GM18526 (cell line): Measurements from ENCODE around the gene FAM168A.

Experiments used
- POLR2A ChIP-seq: IDR thresholded peaks from 3 replicates; pipeline ENCODE4 v1.6.1; 2011; ENCODE audit not compliant: insufficient read length; ENCODE audit errors: extremely low read depth

FAM168A gene

GRCh38 chr11:73576185-73576614, 21.7 kb downstream of the FAM168A start:
- TF ChIP-seq POLR2A, result no peak

GRCh38 chr11:73570415-73571114, 27.3 kb downstream of the FAM168A start:
- TF ChIP-seq POLR2A, result no peak

- no peak for TF ChIP-seq POLR2A
Measured at GRCh38 chr11:73566977-73567755, 30.7 kb downstream of the FAM168A start.

DNA sequence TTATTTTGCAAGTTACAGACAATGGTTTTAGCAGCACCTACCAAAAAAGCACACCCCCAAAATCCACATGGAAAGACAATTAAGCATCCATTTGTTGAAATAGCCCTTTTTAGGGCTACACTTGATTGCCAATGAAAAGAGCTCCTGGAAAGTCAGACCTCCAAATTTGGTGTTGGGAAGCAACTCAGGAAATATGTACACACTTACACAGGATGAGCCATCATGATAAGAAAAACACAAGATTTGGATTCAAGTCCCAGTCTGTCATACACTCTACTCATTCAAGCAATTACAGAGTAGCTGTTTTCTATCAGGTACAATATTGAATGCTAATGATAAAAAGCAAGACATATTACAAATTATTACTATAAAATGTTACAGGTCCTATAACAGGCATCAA, 31.5 kb downstream of the FAM168A start:
- TF ChIP-seq POLR2A, result no peak

- no peak for TF ChIP-seq POLR2A
Measured at GRCh38 chr11:73565804-73566203, 32.1 kb downstream of the FAM168A start.

DNA sequence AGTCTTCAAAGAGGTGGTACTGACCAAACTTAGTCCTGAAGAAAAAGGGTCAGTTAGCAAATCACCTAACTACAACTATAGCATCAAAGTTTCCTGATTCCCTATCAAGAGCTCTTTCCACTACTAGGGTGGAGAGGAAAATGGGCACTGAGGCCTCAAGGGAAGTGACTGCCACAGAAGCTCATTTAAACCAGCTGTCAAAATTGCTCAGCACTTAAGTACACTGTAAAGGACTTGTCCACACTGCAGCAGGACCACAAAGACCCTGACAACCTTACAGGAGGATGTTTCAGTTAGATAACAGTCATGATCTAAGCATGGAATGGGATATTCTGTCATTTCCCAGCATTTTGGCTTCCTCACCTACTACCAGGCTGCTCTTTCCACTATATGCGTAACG, 33.0 kb downstream of the FAM168A start:
- no peak for TF ChIP-seq POLR2A

GRCh38 chr11:73563539-73564200, 34.2 kb downstream of the FAM168A start:
- no peak for TF ChIP-seq POLR2A

- TF ChIP-seq POLR2A, result no peak
Measured at GRCh38 chr11:73559743-73560142, 38.2 kb downstream of the FAM168A start.

DNA sequence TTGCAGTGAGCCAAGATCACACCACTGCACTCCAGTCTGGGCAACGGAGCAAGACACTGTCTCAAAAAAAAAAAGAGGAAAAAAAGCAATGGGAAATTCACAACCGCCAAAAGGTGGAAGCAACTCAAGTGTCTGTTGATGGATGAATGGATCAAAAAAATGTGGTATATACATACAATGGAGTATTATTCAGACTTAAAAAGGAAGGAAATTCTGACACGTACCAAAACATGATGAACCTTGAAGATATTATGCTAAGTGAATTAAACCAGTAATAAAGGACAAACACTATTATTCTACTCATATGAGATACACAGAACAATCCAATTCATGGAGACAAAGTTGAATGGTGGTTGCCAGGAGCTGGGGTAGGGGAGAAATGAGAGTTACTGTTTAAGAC, 40.9 kb downstream of the FAM168A start:
- TF ChIP-seq POLR2A, result no peak

DNA sequence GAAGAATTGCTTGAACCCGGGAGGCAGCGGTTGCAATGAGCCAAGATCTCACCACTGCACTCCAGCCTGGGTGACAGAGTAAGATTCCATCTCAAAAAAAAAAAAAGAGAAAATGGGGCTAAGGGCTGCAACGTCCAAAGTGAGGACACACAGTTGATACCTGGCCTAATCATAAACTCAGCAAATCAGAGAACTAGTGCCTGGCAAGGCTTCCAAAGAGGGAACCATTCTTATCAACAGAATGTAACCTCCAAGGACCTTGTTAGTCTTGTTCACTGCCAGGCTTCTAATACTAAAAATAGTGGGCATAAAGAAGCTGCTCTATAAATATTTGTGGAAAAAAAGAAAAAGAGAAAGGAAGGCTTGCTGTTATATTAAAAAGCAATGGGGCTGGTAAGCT, 42.3 kb downstream of the FAM168A start:
- no peak for TF ChIP-seq POLR2A

- TF ChIP-seq POLR2A, result no peak
Measured at GRCh38 chr11:73554671-73555320, 43.1 kb downstream of the FAM168A start.

DNA sequence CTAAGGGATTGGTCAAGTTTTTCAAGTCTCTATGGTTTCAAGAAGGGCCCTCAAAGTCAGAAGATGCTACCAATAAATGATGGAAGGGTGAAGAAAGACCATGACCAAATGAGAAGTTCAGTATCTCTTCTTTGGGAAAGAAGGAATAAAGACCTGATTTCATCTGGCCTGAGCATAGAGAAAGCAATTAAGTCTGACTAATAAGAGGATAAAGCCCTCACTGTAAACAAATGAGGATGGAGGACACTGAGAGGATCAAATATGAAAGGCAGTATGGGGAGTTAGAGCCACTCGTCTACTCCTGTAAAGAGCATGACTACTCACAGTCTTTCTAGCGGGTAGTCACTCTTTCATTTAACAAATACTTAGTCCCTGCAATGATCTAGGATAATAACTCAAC, 44.6 kb downstream of the FAM168A start:
- TF ChIP-seq POLR2A, result no peak

- TF ChIP-seq POLR2A, result no peak
Measured at GRCh38 chr11:73551677-73552076, 46.2 kb downstream of the FAM168A start.

- no peak for TF ChIP-seq POLR2A
Measured at GRCh38 chr11:73549376-73549775, 48.5 kb downstream of the FAM168A start.
